HG03039 (cell line): Measurements from ENCODE around the gene GNG3.
"Not testable (repeated sequence)": the region's sequence is repeated elsewhere in the genome, so short reads cannot be mapped to it uniquely, and the experiment has no call there.

Experiments
- ATAC-seq: cut with Tn5 transposase; IDR thresholded peaks from one replicate; pipeline ENCODE4 v1.9.1; 2021; ENCODE audit warnings: mild to moderate bottlenecking, moderate library complexity; ENCODE audit not compliant: unreplicated experiment

The GNG3 gene

GRCh38 chr11:62687508-62688396 is 19.7 kb upstream of the GNG3 start:
- no peak for ATAC-seq

- no peak for ATAC-seq
Observed at GRCh38 chr11:62688491-62688890, 19.0 kb upstream of the GNG3 start.

DNA sequence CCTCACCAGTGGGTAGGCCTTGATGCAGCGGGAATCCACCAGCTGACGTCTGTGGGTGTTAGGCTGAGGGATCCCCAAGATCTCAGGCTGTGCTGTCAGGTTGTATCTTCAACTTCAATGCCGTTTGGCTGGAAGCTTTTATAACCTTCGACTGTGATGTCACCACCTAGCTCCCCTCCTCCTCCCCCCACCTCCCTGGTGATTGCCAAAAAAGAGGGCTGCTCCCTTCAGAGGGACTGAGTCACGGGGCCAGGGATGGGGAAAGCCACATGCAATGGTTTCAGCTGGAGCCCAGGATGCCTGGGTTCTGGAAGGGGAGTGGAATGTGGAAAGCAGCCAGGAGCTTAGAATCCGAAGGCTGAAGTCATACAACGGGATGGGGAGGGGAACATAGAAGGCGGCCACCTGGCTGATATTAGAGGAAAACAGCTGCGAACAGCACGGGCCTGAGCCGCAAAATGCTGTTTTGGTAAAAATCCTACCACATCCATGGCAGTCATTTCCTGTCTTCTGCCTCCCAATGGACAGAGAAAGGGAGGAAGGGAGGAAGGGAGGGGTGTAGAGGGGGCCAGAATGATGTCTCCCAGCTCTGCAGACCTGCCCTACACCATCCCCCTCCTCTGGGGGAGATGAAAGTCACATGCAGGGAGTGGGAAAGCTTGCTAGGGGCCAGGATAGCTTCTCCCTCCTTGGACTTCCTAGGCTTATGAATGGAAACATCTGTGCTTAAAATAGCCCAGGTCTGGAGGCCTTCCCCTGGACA is 17.9 kb upstream of the GNG3 start, which contains the start of gene LRRN4CL:
TSS of gene LRRN4CL (minus strand) at position 110 of the 763 bp plus-strand sequence. CDS start 1,022 bp downstream, outside the sequence.
- no peak for ATAC-seq

DNA sequence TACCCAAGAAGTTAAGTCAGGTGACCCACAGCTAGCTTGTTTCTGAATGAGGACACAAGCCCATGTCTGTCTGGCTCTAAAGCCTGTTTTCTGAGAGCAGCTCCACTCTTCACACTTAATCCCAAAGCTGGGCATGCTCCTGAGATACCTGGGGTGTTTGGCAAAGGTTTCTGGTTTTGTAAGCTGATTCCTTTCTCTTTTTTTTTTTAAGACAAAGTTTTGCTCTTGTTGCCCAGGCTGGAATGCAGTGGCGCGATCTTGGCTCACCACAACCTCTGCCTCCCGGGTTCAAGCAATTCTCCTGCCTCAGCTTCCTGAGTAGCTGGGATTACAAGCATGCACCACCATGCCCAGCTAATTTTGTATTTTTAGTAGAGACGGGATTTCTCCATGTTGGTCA is 13.9 kb upstream of the GNG3 start:
- ATAC-seq: not testable (repeated sequence)

DNA sequence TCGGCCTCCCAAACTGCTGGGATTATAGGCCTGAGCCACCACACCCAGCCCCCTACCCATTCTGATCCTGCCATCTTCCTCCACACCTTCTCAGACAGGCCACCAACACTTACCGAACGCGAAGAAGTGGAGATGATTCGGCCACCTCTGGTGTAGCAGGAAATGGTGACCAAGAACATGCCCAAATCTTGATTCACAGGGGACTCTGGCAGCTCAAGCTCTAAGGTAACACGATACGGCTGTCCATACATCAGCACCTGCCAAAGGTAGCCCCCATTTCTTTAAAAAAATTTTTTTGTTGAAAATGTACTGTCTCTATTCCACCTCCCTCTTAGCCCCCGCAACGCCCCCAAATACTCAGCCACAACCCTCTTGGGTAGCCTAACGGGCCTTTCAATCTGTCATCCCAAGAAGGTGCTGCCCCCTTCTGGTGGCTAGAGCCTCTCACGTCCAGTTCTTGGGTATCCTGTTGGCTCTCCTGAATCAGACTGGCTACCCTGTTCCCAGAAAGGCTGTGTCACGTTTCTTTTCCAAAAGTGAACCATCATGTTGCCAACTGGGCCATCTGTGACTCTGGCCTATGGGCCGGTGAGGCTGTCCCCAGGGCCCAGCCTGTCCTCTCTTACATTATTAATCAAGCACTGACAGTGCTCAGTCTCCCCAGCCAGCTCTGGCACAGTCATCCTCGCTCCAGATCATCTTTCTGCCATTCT is 12.9 kb upstream of the GNG3 start:
- ATAC-seq: no peak

DNA sequence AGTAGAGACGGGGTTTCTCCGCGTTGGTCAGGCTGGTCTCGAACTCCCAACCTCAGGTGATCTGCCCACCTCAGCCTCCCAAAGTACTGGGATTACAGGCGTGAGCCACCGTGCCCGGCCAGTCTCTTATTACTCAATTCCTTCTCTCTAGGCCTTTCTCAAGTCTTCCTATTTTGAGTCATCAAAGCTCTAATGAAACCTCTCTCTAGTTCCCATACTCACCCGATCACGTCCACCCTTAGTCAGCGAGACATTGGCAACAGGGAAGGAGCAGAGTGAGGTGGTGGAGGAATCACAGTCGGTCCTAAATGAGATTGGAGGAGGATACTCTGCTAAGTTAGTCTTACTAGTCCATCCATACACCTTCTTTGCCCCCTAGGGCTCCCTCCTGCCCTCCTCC is 5.2 kb upstream of the GNG3 start:
- no peak for ATAC-seq

DNA sequence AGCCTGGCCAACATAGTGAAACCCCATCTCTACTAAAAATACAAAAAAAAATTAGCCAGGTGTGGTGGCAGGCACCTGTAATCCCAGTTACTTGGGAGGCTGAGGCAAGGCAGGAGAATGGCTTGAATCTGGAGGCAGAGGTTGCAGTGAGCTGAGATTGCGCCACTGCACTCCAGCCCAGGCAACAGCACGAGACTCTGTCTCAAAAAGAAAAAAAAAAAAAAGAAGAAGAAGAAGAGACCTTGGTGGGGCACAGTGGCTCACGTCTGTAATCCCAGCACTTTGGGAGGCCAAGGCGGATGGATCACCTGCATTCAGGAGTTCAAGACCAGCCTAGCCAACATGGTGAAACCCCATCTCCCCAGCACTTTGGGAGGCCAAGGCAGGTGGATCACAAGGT is 3.6 kb upstream of the GNG3 start:
- ATAC-seq: not testable (repeated sequence)

DNA sequence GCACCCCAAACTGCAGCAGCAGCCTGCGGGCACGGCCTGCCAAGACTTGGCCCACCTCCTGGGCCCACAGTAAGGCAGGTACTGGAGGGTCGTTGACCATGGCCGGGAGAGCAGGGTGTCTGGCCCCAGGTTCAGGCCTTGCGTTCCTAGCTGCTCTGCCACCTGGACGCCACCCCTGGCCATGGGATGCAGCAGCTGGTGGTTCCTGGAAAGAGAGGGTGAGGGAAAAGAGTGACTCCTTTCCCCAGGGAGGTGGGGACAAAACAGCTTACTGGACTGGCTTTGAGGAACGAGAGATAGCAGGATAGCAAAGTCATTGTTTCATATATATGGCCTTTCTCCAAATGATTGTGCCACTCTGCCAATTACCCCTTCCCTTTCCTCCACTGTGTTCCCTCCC is 2.1 kb upstream of the GNG3 start:
- no peak for ATAC-seq

- ATAC-seq: peak; percentile 53
Observed at GRCh38 chr11:62705880-62706849, 1.3 kb upstream of the GNG3 start.

DNA sequence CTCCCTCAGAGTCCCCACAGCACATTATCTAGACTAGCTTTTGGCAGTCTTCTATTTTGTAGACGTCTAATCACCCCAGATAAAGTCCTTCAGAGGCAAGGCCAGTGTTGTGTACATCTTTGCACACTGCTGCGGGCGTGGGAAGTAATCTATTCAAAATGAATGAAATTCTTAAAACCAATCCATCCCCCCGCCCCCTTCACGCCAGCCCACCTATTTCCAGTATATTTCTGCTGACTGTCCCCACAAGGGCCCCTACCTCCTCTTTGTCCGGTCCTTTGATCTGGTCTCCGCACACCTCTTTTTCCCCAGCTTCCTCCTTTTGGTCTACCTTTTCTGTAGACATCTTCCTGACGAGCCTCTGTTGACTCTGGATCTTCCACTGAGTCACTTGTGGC is 627 bp upstream of the GNG3 start:
- ATAC-seq: no peak

DNA sequence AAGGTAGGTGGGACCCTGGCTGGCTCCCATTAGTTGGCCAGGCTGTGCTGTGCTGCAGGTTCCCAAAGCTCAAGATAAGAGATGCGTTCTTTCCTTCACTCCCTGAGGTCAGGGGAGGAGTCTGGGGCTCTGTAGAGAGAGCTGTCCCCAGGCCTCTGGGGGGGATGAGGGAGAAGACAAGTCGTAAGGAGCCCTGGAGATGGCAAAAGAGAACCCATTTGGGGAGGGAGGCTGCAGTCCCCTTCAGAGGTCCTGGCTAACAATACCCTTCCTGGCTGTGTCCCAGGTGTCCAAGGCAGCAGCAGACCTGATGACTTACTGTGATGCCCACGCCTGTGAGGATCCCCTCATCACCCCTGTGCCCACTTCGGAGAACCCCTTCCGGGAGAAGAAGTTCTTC is 916 bp downstream of the GNG3 start:
- ATAC-seq: no peak

DNA sequence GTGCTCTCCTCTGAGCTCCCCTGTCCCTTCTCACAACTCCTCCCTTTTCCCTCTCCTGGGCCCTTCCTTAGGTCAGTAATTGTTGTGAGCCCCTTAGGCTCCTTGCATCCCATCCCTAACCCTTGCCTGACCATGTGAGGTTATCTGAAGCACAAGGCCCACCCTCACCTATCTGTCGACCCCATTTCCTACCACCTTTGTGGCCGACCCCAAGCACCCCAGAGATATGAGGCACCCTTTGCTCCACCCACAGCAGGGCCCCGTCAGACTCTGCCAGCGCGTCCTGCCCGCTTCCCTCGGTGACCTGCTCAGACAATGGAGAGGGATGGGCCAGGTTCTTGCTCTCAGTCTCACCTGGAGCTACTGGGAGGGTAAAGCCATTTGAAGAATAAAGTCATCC is 1.3 kb downstream of the GNG3 start:
- no peak for ATAC-seq

DNA sequence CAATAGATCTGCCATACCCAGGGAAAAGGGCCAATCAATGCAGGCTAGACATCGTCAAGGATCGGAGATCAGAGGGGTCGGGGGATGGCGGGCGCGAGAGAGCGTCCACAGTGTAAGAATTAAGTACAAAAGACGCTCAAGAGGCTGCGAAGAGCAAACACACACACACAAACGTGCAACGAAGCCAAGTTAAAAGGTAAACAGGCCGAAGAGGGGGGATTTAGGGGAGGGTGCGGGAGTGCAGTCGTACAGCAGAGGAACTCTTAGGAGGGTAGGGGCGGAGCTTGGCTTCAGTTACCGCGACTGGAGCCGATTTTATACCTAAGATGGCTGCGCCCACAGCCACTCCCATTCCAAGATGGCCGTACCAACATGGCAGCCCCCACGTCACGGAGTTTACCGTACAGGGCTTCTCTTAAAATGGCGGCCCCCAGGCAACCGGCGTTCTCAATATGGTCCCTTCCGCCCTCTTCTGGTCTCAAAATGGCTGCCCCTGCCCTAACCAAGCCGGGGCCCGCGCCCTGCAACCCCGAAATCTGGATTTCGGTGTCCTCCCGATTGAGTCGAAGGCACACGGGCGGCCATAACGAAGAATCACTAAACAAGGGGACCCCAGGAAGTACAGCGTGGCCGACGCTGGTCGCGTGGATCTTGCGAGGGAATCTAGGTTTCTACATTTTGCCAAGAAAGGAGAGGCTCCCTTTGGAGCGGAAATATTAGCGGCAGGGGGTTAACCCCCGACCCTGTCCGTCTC is 1.9 kb downstream of the GNG3 start:
- peak; percentile 44 for ATAC-seq

DNA sequence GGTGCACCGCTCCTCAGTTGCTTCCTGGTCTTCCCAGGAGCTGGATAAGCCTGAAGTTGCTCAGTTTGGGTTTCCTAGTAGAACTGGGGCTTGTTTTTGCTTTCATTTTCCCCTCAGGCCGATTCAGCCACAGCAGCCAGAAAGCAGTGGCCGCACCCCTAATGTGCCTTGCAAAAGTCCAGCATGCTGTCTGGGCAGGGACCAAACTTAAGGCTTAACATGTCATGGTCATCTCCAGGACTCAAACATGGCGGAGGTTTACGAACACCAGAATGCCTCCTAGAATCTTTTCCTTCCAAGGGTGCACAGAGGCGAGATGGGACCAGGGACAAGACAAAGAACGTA is 2.5 kb downstream of the GNG3 start:
- no peak for ATAC-seq

- no peak for ATAC-seq
Observed at GRCh38 chr11:62712276-62712812, 4.9 kb downstream of the GNG3 start.

DNA sequence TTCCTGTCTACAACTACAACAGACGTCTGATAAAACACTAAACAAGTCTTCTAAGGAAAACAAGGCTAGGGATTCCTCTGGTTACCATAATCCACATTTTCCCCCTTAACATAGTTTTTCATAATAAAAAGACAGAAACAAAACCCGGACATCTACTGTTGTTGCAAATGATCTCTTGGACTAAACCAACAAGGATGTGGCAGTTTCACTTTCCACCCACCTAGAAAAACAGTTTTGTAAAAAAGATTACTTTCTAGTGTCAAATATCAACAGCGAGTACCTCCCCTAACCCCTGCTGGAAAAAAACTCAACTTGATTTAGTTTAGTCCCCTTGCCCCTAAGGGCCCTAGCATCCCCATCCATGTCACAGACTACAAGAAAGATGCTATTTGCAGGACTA is 5.4 kb downstream of the GNG3 start:
- no peak for ATAC-seq

- no peak for ATAC-seq
Observed at GRCh38 chr11:62713343-62713742, 5.9 kb downstream of the GNG3 start.

DNA sequence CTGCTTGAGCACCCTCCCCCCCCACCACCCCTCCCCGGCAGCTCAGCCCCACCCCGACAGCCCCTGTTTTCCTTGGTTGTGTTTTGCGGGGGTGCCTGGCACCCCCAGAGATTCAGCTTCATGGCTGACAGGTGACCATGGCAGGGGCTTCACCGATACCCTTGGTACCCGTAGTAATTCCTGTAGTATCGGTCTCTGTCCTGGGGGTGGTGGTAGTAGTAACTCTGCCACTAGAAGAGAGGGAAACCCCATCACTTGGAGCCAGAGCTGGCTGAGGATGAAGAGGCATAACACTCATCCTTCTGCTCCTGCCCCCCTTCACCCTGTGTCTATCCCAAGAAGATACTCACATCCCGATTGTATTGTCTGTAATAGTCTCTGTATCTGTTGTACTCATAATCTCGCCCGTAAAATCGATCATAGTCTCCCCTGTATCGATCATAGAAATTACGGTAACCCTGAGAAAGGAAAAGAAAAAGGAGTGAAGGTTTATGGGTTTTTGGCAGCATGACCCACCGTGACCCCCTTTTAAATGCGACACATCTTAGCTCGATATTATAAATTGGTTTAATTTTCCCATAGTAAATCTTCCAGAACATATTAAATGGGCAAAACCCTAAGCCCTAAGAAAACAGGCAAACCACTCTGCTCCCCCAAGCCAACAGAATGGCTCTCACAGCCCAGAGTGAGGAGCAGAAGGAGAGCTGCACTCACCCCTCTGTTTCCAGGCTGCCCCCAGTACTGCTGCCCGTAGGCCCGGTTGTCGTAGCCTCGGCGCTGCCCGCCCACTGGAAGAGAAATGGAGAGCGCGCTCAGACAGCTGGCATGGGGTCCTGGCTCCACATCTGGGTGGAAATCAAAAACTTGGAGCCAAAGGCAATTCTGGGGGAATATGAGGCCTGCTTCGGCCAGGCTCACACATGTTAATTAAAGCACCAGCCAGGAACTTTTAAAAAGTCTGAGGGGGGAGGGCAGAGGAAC is 8.0 kb downstream of the GNG3 start:
- no peak for ATAC-seq
